DMS79 (cell line): ENCODE data around the gene PTGR3.

Source experiments
- DNase-seq: peaks from one replicate; lab custom pipeline; 2025; lab: John Stamatoyannopoulos, UW

The PTGR3 gene

GRCh38 chr18:75169411-75169810 is 39.5 kb downstream of the PTGR3 start:
- no peak for DNase-seq

GRCh38 chr18:75168619-75169018 is 40.3 kb downstream of the PTGR3 start:
- no peak for DNase-seq

- DNase-seq, result peak; percentile 71
Measured at GRCh38 chr18:75167759-75168618, 41.0 kb downstream of the PTGR3 start.

- DNase-seq, result no peak
Measured at GRCh38 chr18:75167137-75167536, 41.8 kb downstream of the PTGR3 start.

GRCh38 chr18:75165926-75166325 is 43.0 kb downstream of the PTGR3 start:
- no peak for DNase-seq

- DNase-seq, result no peak
Measured at GRCh38 chr18:75164479-75164878, 44.5 kb downstream of the PTGR3 start.

GRCh38 chr18:75163736-75164135 is 45.2 kb downstream of the PTGR3 start:
- no peak for DNase-seq

GRCh38 chr18:75162978-75163377 is 46.0 kb downstream of the PTGR3 start:
- DNase-seq, result no peak

GRCh38 chr18:75162467-75162866 is 46.5 kb downstream of the PTGR3 start:
- DNase-seq, result no peak

GRCh38 chr18:75161256-75162028 is 47.5 kb downstream of the PTGR3 start:
- peak; percentile 40 for DNase-seq

- no peak for DNase-seq
Measured at GRCh38 chr18:75160364-75160763, 48.6 kb downstream of the PTGR3 start.

GRCh38 chr18:75159646-75160356 is 49.1 kb downstream of the PTGR3 start:
- DNase-seq, result no peak

- DNase-seq, result no peak
Measured at GRCh38 chr18:75159238-75159518, 49.8 kb downstream of the PTGR3 start.
